ENCODE measurements around the gene PTPN20.
"Not testable (repeated sequence)": the region's sequence is repeated elsewhere in the genome, so short reads cannot be mapped to it uniquely, and the experiment has no call there.

GRCh38 chr10:46925853-46926252 is 14.6 kb downstream of the PTPN20 start:
- TF ChIP-seq CTCF, POLR2A (IDR thresholded peaks at IDR 0.05): not testable (repeated sequence)

All from Peyer's patch (tissue), 4 donors.